Measurements from ENCODE around the gene TPH1.
A peak's percentile ranks its signal among the peaks of the same experiment; 100 is the strongest.

The TPH1 gene

DNA sequence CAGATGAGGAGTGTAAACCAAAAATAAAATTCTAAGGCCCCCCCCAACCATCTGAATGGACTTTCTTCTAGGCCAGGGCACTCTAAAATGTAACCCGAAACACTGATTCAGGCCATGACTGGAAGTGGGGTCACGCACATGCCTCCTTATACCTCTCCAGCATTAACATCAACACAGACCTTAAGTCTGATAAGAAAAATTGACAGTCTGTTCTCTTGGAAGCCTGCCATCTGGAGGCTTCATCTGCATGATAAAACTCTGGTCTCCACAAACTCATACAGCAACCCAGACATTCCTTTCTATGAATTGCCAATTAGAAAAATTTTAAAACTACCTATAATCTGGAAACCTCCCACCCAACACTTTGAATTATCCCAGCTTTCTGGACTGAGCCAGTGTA lies 29.3 kb downstream of the TPH1 start:
- TF ChIP-seq POLR2A (IDR thresholded peaks at IDR 0.05; ENCODE audit: low read depth, low read length): no peak
- TF ChIP-seq POLR2AphosphoS5 (IDR thresholded peaks at IDR 0.05; ENCODE audit: low read depth, low read length): no peak
- TF ChIP-seq TAF1 (IDR thresholded peaks at IDR 0.05; ENCODE audit: borderline replicate concordance, low read depth, low read length): no peak
- DNase-seq (ENCODE audit: insufficient read length) (no peak), FAIRE-seq (no peak)

DNA sequence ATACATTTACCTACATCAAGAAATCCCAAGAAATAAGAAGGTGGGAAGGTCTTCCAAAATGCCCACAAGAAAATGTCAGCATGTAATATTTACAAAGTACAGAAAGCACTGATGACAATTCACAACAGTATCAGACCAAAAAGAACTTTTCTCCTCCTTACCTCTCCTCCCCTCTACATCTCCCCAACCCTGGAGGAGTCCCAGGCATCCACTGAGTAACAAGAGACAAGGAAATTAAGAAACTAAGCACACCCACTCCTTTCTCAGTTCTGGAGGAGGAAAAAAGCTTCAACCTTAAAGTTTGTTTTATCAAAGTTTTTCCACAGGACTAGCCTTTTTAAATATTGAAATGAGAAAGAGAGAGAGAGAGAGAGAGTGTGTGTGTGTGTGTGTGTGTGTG lies 31.2 kb downstream of the TPH1 start:
- no peak for TF ChIP-seq POLR2AphosphoS5 (IDR thresholded peaks at IDR 0.05; ENCODE audit: low read depth, low read length)
- FAIRE-seq (no peak), DNase-seq (ENCODE audit: insufficient read length) (no peak)

- TF ChIP-seq TAF1 (IDR thresholded peaks at IDR 0.05; ENCODE audit: borderline replicate concordance, low read depth, low read length): no peak
- no peak for TF ChIP-seq POLR2AphosphoS5 (IDR thresholded peaks at IDR 0.05; ENCODE audit: low read depth, low read length)
- DNase-seq (ENCODE audit: insufficient read length) (no peak), FAIRE-seq (peak; percentile 94)
These were observed 32.1 kb downstream of the TPH1 start for GRCh38 chr11:18013790-18014507.

- FAIRE-seq (no peak), DNase-seq (ENCODE audit: insufficient read length) (peak; percentile 82)
- TF ChIP-seq TAF1 (IDR thresholded peaks at IDR 0.05; ENCODE audit: borderline replicate concordance, low read depth, low read length): no peak; the same call in 1 of the 2 replicates
- TF ChIP-seq POLR2AphosphoS5 (IDR thresholded peaks at IDR 0.05; ENCODE audit: low read depth, low read length): peak; percentile 61; the same call in 1 of the 2 replicates
- TF ChIP-seq POLR2A (IDR thresholded peaks at IDR 0.05; ENCODE audit: low read depth, low read length): peak; percentile 78; the same call in 1 of the 2 replicates
These were observed 32.9 kb downstream of the TPH1 start, which contains the start of gene SERGEF for GRCh38 chr11:18012906-18013781. Gene SERGEF (minus strand): TSS chr11:18013047. CDS start chr11:18013010, 37 bp downstream.

DNA sequence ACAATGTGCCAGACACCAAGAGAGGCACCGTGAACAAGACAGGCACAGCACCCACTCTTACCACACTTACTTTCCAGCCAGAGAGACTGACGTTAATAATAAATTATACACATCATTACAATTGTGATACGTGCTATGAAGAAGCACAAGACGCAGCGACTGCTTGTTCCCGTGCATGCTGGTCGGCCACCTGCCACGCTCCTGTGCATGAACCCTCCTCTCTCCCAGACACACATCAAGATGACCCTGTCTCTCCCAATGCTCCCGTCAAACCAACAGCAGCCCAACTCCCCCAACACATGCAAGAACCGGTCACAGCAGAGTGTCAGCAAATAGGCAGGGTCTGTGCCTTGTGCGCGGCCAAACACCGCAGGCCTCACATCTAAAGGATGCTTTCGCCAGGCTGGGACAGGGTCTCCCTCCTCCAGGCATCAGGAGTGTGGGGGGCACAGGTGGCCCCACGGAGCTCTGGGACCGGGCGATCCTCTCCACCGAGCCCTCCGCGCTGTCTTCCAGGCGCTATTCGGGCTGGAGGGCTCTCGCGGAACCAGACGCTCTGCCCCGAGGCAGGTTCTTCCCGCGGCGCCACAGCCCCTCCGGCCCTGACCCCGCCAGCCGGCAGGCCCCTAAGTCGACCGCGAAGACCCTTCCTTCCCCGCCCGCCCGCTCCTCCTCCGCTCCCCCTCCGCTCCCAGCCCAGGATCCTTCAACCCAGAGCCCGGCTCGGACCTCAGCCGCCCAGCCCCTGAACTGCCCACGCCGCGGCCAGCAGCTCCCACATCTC lies 33.8 kb downstream of the TPH1 start:
- FAIRE-seq (peak; percentile 63), DNase-seq (ENCODE audit: insufficient read length) (no peak)

GRCh38 chr11:18011633-18012032 lies 34.4 kb downstream of the TPH1 start:
- TF ChIP-seq POLR2AphosphoS5 (IDR thresholded peaks at IDR 0.05; ENCODE audit: low read depth, low read length) (no peak), TAF1 (IDR thresholded peaks at IDR 0.05; ENCODE audit: borderline replicate concordance, low read depth, low read length) (no peak), POLR2A (IDR thresholded peaks at IDR 0.05; ENCODE audit: low read depth, low read length) (no peak)
- FAIRE-seq (peak; percentile 88), DNase-seq (ENCODE audit: insufficient read length) (no peak)

More for the DNA sequence above, 33.8 kb downstream of the TPH1 start:
- no peak for TF ChIP-seq TAF1 (IDR thresholded peaks at IDR 0.05; ENCODE audit: borderline replicate concordance, low read depth, low read length)
- no peak for TF ChIP-seq POLR2AphosphoS5 (IDR thresholded peaks at IDR 0.05; ENCODE audit: low read depth, low read length)
- TF ChIP-seq POLR2A (IDR thresholded peaks at IDR 0.05; ENCODE audit: low read depth, low read length): no peak

DNA sequence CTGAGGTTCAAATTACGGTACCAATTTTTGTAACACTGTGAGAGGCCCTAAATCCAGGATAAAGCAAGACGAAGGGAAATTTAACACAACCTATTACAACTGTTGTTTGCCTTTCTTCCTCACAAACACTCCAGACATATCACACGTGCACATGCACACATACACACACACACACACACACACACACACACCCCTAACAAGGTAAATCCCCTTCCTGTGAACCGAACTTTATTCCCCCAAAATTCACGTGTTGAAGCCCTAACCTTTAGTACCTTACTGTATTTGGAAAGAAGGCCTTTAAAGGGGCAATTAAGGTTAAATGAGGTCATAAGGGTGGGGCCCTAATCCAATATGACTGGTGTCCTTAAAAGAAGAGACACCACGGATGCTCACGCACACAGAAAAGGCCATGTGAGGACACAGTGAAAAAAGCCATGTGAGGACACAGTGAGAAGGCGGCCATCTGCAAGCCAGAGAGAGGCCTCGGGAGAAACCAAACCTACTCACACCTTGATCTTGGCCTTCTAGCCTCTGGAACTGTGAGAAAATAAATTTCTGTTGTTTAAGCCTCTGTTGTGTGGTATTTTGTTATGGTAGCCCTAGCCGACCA lies 35.0 kb downstream of the TPH1 start:
- FAIRE-seq (no peak), DNase-seq (ENCODE audit: insufficient read length) (no peak)
- no peak for TF ChIP-seq POLR2AphosphoS5 (IDR thresholded peaks at IDR 0.05; ENCODE audit: low read depth, low read length)

- TF ChIP-seq POLR2A (IDR thresholded peaks at IDR 0.05; ENCODE audit: low read depth, low read length) (no peak), POLR2AphosphoS5 (IDR thresholded peaks at IDR 0.05; ENCODE audit: low read depth, low read length) (no peak), TAF1 (IDR thresholded peaks at IDR 0.05; ENCODE audit: borderline replicate concordance, low read depth, low read length) (no peak)
- no peak for DNase-seq (ENCODE audit: insufficient read length)
- FAIRE-seq: peak; percentile 24
These were observed 35.9 kb downstream of the TPH1 start for GRCh38 chr11:18010121-18010670.

GRCh38 chr11:18005376-18006129 lies 40.5 kb downstream of the TPH1 start:
- DNase-seq (ENCODE audit: insufficient read length): no peak
- no peak for FAIRE-seq
- TF ChIP-seq TAF1 (IDR thresholded peaks at IDR 0.05; ENCODE audit: borderline replicate concordance, low read depth, low read length) (no peak), POLR2A (IDR thresholded peaks at IDR 0.05; ENCODE audit: low read depth, low read length) (no peak), POLR2AphosphoS5 (IDR thresholded peaks at IDR 0.05; ENCODE audit: low read depth, low read length) (no peak)

- DNase-seq (ENCODE audit: insufficient read length) (no peak), FAIRE-seq (no peak)
- TF ChIP-seq TAF1 (IDR thresholded peaks at IDR 0.05; ENCODE audit: borderline replicate concordance, low read depth, low read length): no peak
- TF ChIP-seq POLR2A (IDR thresholded peaks at IDR 0.05; ENCODE audit: low read depth, low read length): no peak
- TF ChIP-seq POLR2AphosphoS5 (IDR thresholded peaks at IDR 0.05; ENCODE audit: low read depth, low read length): no peak
These were observed 44.9 kb downstream of the TPH1 start for GRCh38 chr11:18001191-18001590.

All from GM12892 (cell line).